Keratinocyte (primary cell): ENCODE results near the gene TMEM109.

Experiments
- EZH2 ChIP-seq: IDR thresholded peaks from one replicate; pipeline ENCODE4 v1.6.1; 2012; ENCODE audit warnings: inconsistent platforms, mild to moderate bottlenecking, low read length, moderate library complexity
- TF ChIP-seq, protein P1 (sequence below), 3 experiments: IDR thresholded peaks in 1 of 3; conservative IDR thresholded peaks in 1 of 3; optimal IDR thresholded peaks in 1 of 3; 2 replicates in 2 of 3; 3 replicates in 1 of 3; pipeline versions ENCODE3 to v1.5.1; 2011; ENCODE audit warnings: low read length in 3 of 3, mild to moderate bottlenecking in 3 of 3, moderate library complexity in 2 of 3, control low read depth in 1 of 3, inconsistent platforms in 1 of 3; ENCODE audit not compliant: insufficient read depth in 2 of 3; ENCODE audit errors: extremely low read depth in 1 of 3

DNA sequence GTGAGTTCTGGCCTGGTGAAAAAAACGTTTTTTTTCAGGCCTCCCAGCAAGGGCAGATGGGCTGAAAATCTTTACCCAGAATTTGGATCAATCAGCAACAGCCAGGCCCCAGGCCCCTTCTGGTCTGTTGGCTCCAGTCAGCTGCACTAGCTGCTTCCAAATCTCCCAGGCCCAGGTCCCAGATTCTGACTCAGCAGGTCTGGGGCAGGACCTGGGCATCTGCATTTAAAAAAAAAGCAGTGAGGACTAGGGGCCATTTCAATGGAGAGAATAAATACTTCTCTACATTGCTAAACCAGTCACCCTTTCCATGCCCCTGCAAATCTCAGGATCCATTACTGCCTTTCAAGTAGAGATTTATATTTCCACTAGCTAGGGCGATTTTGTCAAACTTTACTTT lies 33.7 kb downstream of the TMEM109 start:
- TF ChIP-seq, protein P1, sequence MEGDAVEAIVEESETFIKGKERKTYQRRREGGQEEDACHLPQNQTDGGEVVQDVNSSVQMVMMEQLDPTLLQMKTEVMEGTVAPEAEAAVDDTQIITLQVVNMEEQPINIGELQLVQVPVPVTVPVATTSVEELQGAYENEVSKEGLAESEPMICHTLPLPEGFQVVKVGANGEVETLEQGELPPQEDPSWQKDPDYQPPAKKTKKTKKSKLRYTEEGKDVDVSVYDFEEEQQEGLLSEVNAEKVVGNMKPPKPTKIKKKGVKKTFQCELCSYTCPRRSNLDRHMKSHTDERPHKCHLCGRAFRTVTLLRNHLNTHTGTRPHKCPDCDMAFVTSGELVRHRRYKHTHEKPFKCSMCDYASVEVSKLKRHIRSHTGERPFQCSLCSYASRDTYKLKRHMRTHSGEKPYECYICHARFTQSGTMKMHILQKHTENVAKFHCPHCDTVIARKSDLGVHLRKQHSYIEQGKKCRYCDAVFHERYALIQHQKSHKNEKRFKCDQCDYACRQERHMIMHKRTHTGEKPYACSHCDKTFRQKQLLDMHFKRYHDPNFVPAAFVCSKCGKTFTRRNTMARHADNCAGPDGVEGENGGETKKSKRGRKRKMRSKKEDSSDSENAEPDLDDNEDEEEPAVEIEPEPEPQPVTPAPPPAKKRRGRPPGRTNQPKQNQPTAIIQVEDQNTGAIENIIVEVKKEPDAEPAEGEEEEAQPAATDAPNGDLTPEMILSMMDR (optimal IDR thresholded peaks at IDR 0.05 in 1 of 3, IDR thresholded peaks at IDR 0.05 in 1 of 3, conservative IDR thresholded peaks at IDR 0.05 in 1 of 3; ENCODE audit: extremely low read depth in 1 of 3, insufficient read depth in 2 of 3, low read length in 3 of 3): no peak
- TF ChIP-seq EZH2: no peak
